ENCODE measurements around the gene TUBA4A. TPM values are rescaled to one million over a fixed set of nuclear protein-coding genes. Genes with fewer than 3 reads are reported as not detected.

The TUBA4A gene
- total and polyA plus RNA-seq, 8 donors, result 18.7 to 141 (median 40.0) TPM

- Histone ChIP-seq H3K36me3 (peaks cover 14 to 32% (median 26%) of the 10 kb centered on the region in 4 donors), H3K27me3 (no peaks in the 10 kb centered on the region), H3K4me3 (peak overlapping the region; percentile 59 to 75 (median 72)), H3K27ac (peak overlapping the region; percentile 88 to 98 (median 94)), H3K9me3 (no peaks in the 10 kb centered on the region), H3K4me1 (peaks cover 70 to 76% (median 72%) of the 10 kb centered on the region in 4 donors)
- WGBS, 5 donors, result 4 to 13% (median 9%) methylated on average over 9 of the region's 9 CpGs
- intact Hi-C loops (cut with DNase I; ENCODE audit: low total_unique reads), result no loop called here
- no peak for DNase-seq
- no peak for TF ChIP-seq POLR2AphosphoS5 (IDR thresholded peaks at IDR 0.05)
- TF ChIP-seq EP300 (IDR thresholded peaks at IDR 0.05), result no peak
- no peak for TF ChIP-seq POLR2A (IDR thresholded peaks at IDR 0.05)
- no peak for TF ChIP-seq CTCF (IDR thresholded peaks at IDR 0.05)
Observed at GRCh38 chr2:219252570-219252899, 1.2 kb downstream of the TUBA4A start.

- H3K4me3 ChIP-seq, result peak overlapping the region; percentile 59 to 75 (median 72)
- H3K9me3 ChIP-seq, result no peaks in the 10 kb centered on the region
- intact Hi-C loops (cut with DNase I; ENCODE audit: low total_unique reads), result no loop called here
- H3K4me1 ChIP-seq, result peaks cover 75 to 81% (median 77%) of the 10 kb centered on the region in 4 donors
- H3K36me3 ChIP-seq, result peaks cover 14 to 37% (median 27%) of the 10 kb centered on the region in 4 donors
- DNase-seq, result peak; percentile 22 to 40
- no peak for TF ChIP-seq CTCF (IDR thresholded peaks at IDR 0.05)
- TF ChIP-seq EP300 (IDR thresholded peaks at IDR 0.05), result no peak
- TF ChIP-seq POLR2A (IDR thresholded peaks at IDR 0.05), result no peak
- no peak for TF ChIP-seq POLR2AphosphoS5 (IDR thresholded peaks at IDR 0.05)
- 52 to 70% (median 59%) methylated on average over 2 to 5 of the region's 5 CpGs for WGBS, 5 donors
- no peaks in the 10 kb centered on the region for H3K27me3 ChIP-seq
- H3K27ac ChIP-seq, result peak overlapping the region; percentile 53 to 98 (median 94)
Observed at GRCh38 chr2:219252084-219252483, 1.6 kb downstream of the TUBA4A start.

GRCh38 chr2:219251656-219252055, 2.1 kb downstream of the TUBA4A start:
- H3K4me3 ChIP-seq, result peak overlapping the region in 3 of 4 donors; percentile 59 to 75 (median 70)
- 63 to 85% (median 83%) methylated on average over 6 of the region's 6 CpGs for WGBS, 5 donors
- intact Hi-C loops (cut with DNase I; ENCODE audit: low total_unique reads), result no loop called here
- peaks cover 77 to 85% (median 81%) of the 10 kb centered on the region in 4 donors for H3K4me1 ChIP-seq
- H3K27me3 ChIP-seq, result no peaks in the 10 kb centered on the region
- H3K36me3 ChIP-seq, result peaks cover 14 to 41% (median 28%) of the 10 kb centered on the region in 4 donors
- DNase-seq, result no peak
- TF ChIP-seq POLR2A (IDR thresholded peaks at IDR 0.05), result no peak
- H3K27ac ChIP-seq, result peak overlapping the region in 4 of 5 donors; percentile 92 to 98 (median 96)
- no peaks in the 10 kb centered on the region for H3K9me3 ChIP-seq

- Histone ChIP-seq H3K4me3 (peak overlapping the region in 3 of 4 donors; percentile 13 to 41 (median 26)), H3K27me3 (no peaks in the 10 kb centered on the region), H3K27ac (peak overlapping the region; percentile 86 to 98 (median 94)), H3K9me3 (no peaks in the 10 kb centered on the region), H3K4me1 (peaks cover 86 to 99% (median 90%) of the 10 kb centered on the region in 4 donors), H3K36me3 (peaks cover 14 to 43% (median 28%) of the 10 kb centered on the region in 4 donors)
- intact Hi-C loops (cut with DNase I; ENCODE audit: low total_unique reads), result no loop called here
- no peak for DNase-seq
- WGBS, 5 donors, result 51 to 60% (median 60%) methylated on average over 22 of the region's 22 CpGs
- TF ChIP-seq POLR2A (IDR thresholded peaks at IDR 0.05) (no peak), CTCF (IDR thresholded peaks at IDR 0.05) (no peak), EP300 (IDR thresholded peaks at IDR 0.05) (no peak), POLR2AphosphoS5 (IDR thresholded peaks at IDR 0.05) (no peak)
Observed at GRCh38 chr2:219250049-219250781, 3.5 kb downstream of the TUBA4A start.

Measured in stomach (tissue), 9 donors.